ENCODE measurements around the gene LRBA. TPM values are rescaled to one million over a fixed set of nuclear protein-coding genes. Genes with fewer than 3 reads are reported as not detected.
A peak's percentile ranks its signal among the peaks of the same experiment; 100 is the strongest.

LRBA gene
- total and polyA plus RNA-seq, 9 of the 15 experiments (the other 6 are each of a cell fraction or from before 2014, with no cell fraction given): 24.2 to 88.7 (median 59.7) TPM

DNA sequence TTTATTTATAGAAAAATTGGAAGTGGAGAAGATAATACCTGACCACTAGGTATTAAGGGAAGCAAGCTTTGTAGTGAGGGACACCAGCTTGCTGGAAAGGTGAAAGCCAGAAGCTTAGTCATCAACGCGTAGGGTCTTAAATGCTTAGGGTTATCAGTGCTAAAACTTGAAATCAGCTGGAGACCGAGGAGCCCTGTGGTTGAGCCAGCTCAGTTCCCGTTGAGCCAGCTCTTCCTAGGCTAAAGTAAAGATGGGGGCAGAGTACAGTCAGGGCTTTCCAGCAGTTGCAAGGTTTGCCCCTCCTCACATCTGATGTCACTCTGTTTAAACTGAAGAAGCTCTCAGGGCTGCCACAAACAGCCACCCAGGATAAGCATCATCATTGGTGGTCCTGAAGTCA is 696.1 kb downstream of the LRBA start (continued):
- TF ChIP-seq, protein P1, sequence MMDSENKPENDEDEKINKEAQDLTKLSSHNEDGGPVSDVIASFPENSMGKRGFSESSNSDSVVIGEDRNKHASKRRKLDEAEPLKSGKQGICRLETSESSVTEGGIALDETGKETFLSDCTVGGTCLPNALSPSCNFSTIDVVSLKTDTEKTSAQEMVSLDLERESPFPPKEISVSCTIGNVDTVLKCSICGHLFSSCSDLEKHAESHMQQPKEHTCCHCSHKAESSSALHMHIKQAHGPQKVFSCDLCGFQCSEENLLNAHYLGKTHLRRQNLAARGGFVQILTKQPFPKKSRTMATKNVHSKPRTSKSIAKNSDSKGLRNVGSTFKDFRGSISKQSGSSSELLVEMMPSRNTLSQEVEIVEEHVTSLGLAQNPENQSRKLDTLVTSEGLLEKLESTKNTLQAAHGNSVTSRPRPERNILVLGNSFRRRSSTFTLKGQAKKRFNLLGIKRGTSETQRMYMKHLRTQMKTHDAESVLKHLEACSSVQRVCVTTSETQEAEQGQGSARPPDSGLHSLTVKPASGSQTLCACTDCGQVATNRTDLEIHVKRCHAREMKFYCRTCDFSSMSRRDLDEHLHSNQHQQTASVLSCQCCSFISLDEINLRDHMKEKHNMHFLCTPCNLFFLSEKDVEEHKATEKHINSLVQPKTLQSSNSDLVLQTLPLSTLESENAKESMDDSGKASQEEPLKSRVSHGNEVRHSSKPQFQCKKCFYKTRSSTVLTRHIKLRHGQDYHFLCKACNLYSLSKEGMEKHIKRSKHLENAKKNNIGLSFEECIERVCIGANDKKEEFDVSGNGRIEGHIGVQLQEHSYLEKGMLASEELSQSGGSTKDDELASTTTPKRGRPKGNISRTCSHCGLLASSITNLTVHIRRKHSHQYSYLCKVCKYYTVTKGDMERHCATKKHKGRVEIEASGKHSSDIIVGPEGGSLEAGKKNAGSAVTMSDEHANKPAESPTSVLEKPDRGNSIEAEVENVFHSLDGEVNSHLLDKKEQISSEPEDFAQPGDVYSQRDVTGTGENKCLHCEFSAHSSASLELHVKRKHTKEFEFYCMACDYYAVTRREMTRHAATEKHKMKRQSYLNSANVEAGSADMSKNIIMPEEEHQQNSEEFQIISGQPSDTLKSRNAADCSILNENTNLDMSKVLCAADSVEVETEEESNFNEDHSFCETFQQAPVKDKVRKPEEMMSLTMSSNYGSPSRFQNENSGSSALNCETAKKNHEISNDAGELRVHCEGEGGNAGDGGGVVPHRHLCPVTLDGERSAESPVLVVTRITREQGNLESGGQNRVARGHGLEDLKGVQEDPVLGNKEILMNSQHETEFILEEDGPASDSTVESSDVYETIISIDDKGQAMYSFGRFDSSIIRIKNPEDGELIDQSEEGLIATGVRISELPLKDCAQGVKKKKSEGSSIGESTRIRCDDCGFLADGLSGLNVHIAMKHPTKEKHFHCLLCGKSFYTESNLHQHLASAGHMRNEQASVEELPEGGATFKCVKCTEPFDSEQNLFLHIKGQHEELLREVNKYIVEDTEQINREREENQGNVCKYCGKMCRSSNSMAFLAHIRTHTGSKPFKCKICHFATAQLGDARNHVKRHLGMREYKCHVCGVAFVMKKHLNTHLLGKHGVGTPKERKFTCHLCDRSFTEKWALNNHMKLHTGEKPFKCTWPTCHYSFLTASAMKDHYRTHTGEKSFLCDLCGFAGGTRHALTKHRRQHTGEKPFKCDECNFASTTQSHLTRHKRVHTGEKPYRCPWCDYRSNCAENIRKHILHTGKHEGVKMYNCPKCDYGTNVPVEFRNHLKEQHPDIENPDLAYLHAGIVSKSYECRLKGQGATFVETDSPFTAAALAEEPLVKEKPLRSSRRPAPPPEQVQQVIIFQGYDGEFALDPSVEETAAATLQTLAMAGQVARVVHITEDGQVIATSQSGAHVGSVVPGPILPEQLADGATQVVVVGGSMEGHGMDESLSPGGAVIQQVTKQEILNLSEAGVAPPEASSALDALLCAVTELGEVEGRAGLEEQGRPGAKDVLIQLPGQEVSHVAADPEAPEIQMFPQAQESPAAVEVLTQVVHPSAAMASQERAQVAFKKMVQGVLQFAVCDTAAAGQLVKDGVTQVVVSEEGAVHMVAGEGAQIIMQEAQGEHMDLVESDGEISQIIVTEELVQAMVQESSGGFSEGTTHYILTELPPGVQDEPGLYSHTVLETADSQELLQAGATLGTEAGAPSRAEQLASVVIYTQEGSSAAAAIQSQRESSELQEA (IDR thresholded peaks at IDR 0.05; ENCODE audit: low read depth): peak; percentile 72; the same call in 1 of the 2 replicates
- TF ChIP-seq ZFP30 (CRISPR knock-in tag; IDR thresholded peaks at IDR 0.05; ENCODE audit: borderline replicate concordance): no peak
- TF ChIP-seq CBX2 (IDR thresholded peaks at IDR 0.05; ENCODE audit: insufficient read depth, low read length, poor library complexity, severe bottlenecking): no peak
- peak; percentile 77 for TF ChIP-seq TCF3 (CRISPR knock-in tag; IDR thresholded peaks at IDR 0.05)
- TF ChIP-seq, protein P2, sequence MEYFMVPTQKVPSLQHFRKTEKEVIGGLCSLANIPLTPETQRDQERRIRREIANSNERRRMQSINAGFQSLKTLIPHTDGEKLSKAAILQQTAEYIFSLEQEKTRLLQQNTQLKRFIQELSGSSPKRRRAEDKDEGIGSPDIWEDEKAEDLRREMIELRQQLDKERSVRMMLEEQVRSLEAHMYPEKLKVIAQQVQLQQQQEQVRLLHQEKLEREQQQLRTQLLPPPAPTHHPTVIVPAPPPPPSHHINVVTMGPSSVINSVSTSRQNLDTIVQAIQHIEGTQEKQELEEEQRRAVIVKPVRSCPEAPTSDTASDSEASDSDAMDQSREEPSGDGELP (CRISPR knock-in tag; IDR thresholded peaks at IDR 0.05; ENCODE audit: borderline replicate concordance): peak; percentile 97
- no peak for TF ChIP-seq ZNF79 (CRISPR knock-in tag; IDR thresholded peaks at IDR 0.05; ENCODE audit: low read depth)
- TF ChIP-seq RAD51 (IDR thresholded peaks at IDR 0.05; ENCODE audit: borderline replicate concordance, low read depth): no peak
- no peak for TF ChIP-seq HNRNPLL (IDR thresholded peaks at IDR 0.05; ENCODE audit: low read depth, low read length, poor library complexity, severe bottlenecking)
- TF ChIP-seq KAT2B (IDR thresholded peaks at IDR 0.05; ENCODE audit: low read depth, low read length): no peak
- TF ChIP-seq PRPF4 (IDR thresholded peaks at IDR 0.05; ENCODE audit: insufficient read depth, low read depth, low read length, poor library complexity, severe bottlenecking): no peak
- 0 out of 2 replicates have a peak, but pooled peaks have one; percentile 45 for TF ChIP-seq ZEB2 (IDR thresholded peaks at IDR 0.05)
- TF ChIP-seq NR2C1 (IDR thresholded peaks at IDR 0.05): no peak
- TF ChIP-seq NR2C1 (tag; IDR thresholded peaks at IDR 0.05): 0 out of 2 replicates have a peak, but pooled peaks have one; percentile 13
- no peak for TF ChIP-seq TFAM (CRISPR knock-in tag; conservative IDR thresholded peaks at IDR 0.05)
- peak; percentile 40; the same call in 1 of the 2 replicates for TF ChIP-seq ZNF584 (CRISPR knock-in tag; IDR thresholded peaks at IDR 0.05; ENCODE audit: low read depth)
- peak; percentile 22; the same call in 1 of the 2 replicates for TF ChIP-seq MYNN (IDR thresholded peaks at IDR 0.05)
- TF ChIP-seq MYNN (CRISPR knock-in tag; IDR thresholded peaks at IDR 0.05): no peak
- TF ChIP-seq, protein P3, sequence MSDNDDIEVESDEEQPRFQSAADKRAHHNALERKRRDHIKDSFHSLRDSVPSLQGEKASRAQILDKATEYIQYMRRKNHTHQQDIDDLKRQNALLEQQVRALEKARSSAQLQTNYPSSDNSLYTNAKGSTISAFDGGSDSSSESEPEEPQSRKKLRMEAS (CRISPR knock-in tag; IDR thresholded peaks at IDR 0.05): no peak
- TF ChIP-seq ARNT (IDR thresholded peaks at IDR 0.05): no peak
- no peak for TF ChIP-seq SLC30A9 (CRISPR knock-in tag; IDR thresholded peaks at IDR 0.05)

All from K562 (cell line).